Measurements from ENCODE around the gene LINGO3. TPM values are rescaled to one million over a fixed set of nuclear protein-coding genes. Genes with fewer than 3 reads are reported as not detected.

LINGO3 gene
- total RNA-seq, 1 experiment from 2014 or later, result 2.0 TPM

DNA sequence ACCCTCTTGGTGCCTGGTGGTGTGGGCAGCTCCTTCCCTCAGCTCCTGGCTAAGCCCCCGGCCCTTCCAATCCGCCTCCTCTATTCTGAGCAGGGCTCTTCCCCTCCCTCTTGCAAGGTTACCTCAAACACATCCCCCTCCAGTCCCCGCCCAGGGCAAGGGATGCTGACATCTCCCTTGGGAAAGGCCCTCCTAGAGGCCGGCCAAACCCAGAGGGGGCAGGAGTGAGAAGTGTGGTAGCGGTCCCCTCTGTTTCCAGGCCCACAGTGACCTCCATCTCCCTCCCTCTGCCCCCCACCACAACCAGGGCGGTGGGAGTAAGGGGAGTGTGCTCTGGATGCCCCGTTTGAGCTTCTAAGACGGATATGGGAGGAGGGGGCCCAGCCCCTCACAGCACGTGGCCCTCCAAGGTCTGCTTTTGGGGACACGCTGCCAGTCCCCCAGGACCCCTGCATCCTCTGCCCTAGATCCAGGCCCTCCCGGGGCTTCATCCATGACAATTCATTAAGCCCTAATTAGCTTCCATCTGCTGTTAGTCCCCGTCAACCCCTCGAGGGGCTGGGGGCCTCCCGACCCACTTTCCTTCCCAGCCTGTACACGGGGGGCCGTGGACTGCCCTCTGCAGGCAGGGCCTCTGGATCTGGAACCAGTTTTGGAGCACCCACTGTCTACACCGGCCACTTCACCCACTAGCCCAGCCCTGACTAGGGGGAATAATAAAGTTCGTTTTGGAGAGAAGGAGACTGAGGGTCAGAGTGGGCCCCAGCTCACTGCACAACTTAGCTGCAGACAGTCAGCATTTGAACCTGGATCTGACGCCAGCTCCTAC is 2.3 kb downstream of the LINGO3 start:
- POLR2A ChIA-PET, result no interaction called here
- no peaks in the 10 kb centered on the region for H3K9me3 Mint-ChIP-seq
- no peak overlapping the region for H3K27ac Mint-ChIP-seq
- DNase-seq (ENCODE audit: low spot score), result no peak
- H3K4me3 Mint-ChIP-seq, result no peak overlapping the region
- no peaks in the 10 kb centered on the region for H3K36me3 Mint-ChIP-seq
- peaks cover 25% of the 10 kb centered on the region for H3K27me3 Mint-ChIP-seq (ENCODE audit: low read depth)
- ATAC-seq, result no peak; the same call in 1 of the 2 replicates
- TF ChIP-seq ZNF671 (CRISPR knock-in tag; IDR thresholded peaks at IDR 0.05) (no peak), NFATC4 (CRISPR knock-in tag; IDR thresholded peaks at IDR 0.05) (no peak), TEAD4 (CRISPR knock-in tag; IDR thresholded peaks at IDR 0.05) (no peak), GTF2I (CRISPR knock-in tag; conservative IDR thresholded peaks at IDR 0.05) (no peak), ZNF219 (CRISPR knock-in tag; IDR thresholded peaks at IDR 0.05; ENCODE audit: borderline replicate concordance) (no peak), TCF7 (CRISPR knock-in tag; IDR thresholded peaks at IDR 0.05; ENCODE audit: low read depth) (no peak), RELA (CRISPR knock-in tag; IDR thresholded peaks at IDR 0.05; ENCODE audit: borderline replicate concordance) (no peak), OVOL2 (CRISPR knock-in tag; IDR thresholded peaks at IDR 0.05; ENCODE audit: borderline replicate concordance) (no peak), TEAD1 (CRISPR knock-in tag; IDR thresholded peaks at IDR 0.05) (no peak), KAT7 (CRISPR knock-in tag; IDR thresholded peaks at IDR 0.05; ENCODE audit: borderline replicate concordance) (no peak), CBFB (CRISPR knock-in tag; IDR thresholded peaks at IDR 0.05; ENCODE audit: low read depth) (no peak), SP1 (CRISPR knock-in tag; conservative IDR thresholded peaks at IDR 0.05) (no peak), SMAD3 (CRISPR knock-in tag; IDR thresholded peaks at IDR 0.05; ENCODE audit: borderline replicate concordance) (no peak), IRF2 (CRISPR knock-in tag; IDR thresholded peaks at IDR 0.05; ENCODE audit: borderline replicate concordance, low read depth) (no peak)
- TF ChIP-seq, protein P1, sequence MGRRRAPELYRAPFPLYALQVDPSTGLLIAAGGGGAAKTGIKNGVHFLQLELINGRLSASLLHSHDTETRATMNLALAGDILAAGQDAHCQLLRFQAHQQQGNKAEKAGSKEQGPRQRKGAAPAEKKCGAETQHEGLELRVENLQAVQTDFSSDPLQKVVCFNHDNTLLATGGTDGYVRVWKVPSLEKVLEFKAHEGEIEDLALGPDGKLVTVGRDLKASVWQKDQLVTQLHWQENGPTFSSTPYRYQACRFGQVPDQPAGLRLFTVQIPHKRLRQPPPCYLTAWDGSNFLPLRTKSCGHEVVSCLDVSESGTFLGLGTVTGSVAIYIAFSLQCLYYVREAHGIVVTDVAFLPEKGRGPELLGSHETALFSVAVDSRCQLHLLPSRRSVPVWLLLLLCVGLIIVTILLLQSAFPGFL (CRISPR knock-in tag; IDR thresholded peaks at IDR 0.05; ENCODE audit: borderline replicate concordance), result no peak
- TF ChIP-seq, protein P2, sequence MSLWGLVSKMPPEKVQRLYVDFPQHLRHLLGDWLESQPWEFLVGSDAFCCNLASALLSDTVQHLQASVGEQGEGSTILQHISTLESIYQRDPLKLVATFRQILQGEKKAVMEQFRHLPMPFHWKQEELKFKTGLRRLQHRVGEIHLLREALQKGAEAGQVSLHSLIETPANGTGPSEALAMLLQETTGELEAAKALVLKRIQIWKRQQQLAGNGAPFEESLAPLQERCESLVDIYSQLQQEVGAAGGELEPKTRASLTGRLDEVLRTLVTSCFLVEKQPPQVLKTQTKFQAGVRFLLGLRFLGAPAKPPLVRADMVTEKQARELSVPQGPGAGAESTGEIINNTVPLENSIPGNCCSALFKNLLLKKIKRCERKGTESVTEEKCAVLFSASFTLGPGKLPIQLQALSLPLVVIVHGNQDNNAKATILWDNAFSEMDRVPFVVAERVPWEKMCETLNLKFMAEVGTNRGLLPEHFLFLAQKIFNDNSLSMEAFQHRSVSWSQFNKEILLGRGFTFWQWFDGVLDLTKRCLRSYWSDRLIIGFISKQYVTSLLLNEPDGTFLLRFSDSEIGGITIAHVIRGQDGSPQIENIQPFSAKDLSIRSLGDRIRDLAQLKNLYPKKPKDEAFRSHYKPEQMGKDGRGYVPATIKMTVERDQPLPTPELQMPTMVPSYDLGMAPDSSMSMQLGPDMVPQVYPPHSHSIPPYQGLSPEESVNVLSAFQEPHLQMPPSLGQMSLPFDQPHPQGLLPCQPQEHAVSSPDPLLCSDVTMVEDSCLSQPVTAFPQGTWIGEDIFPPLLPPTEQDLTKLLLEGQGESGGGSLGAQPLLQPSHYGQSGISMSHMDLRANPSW (CRISPR knock-in tag; conservative IDR thresholded peaks at IDR 0.05; ENCODE audit: low read depth), result no peak
- TF ChIP-seq, protein P3, sequence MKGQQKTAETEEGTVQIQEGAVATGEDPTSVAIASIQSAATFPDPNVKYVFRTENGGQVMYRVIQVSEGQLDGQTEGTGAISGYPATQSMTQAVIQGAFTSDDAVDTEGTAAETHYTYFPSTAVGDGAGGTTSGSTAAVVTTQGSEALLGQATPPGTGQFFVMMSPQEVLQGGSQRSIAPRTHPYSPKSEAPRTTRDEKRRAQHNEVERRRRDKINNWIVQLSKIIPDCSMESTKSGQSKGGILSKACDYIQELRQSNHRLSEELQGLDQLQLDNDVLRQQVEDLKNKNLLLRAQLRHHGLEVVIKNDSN (CRISPR knock-in tag; IDR thresholded peaks at IDR 0.05), result no peak
- TF ChIP-seq, protein P4, sequence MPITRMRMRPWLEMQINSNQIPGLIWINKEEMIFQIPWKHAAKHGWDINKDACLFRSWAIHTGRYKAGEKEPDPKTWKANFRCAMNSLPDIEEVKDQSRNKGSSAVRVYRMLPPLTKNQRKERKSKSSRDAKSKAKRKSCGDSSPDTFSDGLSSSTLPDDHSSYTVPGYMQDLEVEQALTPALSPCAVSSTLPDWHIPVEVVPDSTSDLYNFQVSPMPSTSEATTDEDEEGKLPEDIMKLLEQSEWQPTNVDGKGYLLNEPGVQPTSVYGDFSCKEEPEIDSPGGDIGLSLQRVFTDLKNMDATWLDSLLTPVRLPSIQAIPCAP (CRISPR knock-in tag; IDR thresholded peaks at IDR 0.05), result no peak
- TF ChIP-seq, protein P5, sequence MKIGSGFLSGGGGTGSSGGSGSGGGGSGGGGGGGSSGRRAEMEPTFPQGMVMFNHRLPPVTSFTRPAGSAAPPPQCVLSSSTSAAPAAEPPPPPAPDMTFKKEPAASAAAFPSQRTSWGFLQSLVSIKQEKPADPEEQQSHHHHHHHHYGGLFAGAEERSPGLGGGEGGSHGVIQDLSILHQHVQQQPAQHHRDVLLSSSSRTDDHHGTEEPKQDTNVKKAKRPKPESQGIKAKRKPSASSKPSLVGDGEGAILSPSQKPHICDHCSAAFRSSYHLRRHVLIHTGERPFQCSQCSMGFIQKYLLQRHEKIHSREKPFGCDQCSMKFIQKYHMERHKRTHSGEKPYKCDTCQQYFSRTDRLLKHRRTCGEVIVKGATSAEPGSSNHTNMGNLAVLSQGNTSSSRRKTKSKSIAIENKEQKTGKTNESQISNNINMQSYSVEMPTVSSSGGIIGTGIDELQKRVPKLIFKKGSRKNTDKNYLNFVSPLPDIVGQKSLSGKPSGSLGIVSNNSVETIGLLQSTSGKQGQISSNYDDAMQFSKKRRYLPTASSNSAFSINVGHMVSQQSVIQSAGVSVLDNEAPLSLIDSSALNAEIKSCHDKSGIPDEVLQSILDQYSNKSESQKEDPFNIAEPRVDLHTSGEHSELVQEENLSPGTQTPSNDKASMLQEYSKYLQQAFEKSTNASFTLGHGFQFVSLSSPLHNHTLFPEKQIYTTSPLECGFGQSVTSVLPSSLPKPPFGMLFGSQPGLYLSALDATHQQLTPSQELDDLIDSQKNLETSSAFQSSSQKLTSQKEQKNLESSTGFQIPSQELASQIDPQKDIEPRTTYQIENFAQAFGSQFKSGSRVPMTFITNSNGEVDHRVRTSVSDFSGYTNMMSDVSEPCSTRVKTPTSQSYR (CRISPR knock-in tag; IDR thresholded peaks at IDR 0.05), result no peak
- CTCF ChIA-PET, result interaction anchor here (0.5 to 2.4 kb wide), 7 partner anchors 10 to 210 kb away, joined by 3 to 12 read pairs (median 3); partner anchors contain the start of gene MOB3A
- H3K4me1 Mint-ChIP-seq, result peaks cover 7% of the 10 kb centered on the region
